Stimulated activated naive B cell treated with anti-CD40 and anti-IgM and Interleukin-4, amounts not matched to agents 10 μg/mL and 1 μg/mL and 100 μg/mL, for 72 hours (primary cell): ENCODE results near the gene IL12RB1.
"Not testable (repeated sequence)": the region's sequence is repeated elsewhere in the genome, so short reads cannot be mapped to it uniquely, and the experiment has no call there.

Experiments used
- ATAC-seq, 2 donors: fragments of 150-1000 bp; cut with Tn5 transposase; replicated peaks; 2 replicates each; pipeline ENCODE4 v1.10.0; 2021; ENCODE audit warnings: moderate library complexity in 1 of 2
- DNase-seq: peaks from one replicate; pipeline ENCODE4 v3.0.0; 2021
- H3K27ac Mint-ChIP-seq: one replicate; pipeline ENCODE4 v1.8.0; 2022; ENCODE audit warnings: mild to moderate bottlenecking, mixed read lengths
- H3K27me3 Mint-ChIP-seq, 2 donors: one replicate each; pipeline ENCODE4 v1.8.0; 2022; ENCODE audit warnings: mixed read lengths in 2 of 2
- H3K36me3 Mint-ChIP-seq, 2 donors: one replicate each; pipeline ENCODE4 v1.8.0; 2022; ENCODE audit warnings: mixed read lengths in 2 of 2, mild to moderate bottlenecking in 1 of 2
- H3K4me1 Mint-ChIP-seq, 2 donors: one replicate each; pipeline ENCODE4 v1.8.0; 2022; ENCODE audit warnings: mixed read lengths in 2 of 2, mild to moderate bottlenecking in 1 of 2
- H3K4me3 Mint-ChIP-seq, 2 donors: one replicate each; pipeline ENCODE4 v1.8.0; 2022; ENCODE audit warnings: mild to moderate bottlenecking in 2 of 2, mixed read lengths in 2 of 2, moderate library complexity in 1 of 2
- H3K9me3 Mint-ChIP-seq, 2 donors: one replicate each; pipeline ENCODE4 v1.8.0; 2022; ENCODE audit warnings: mixed read lengths in 2 of 2, mild to moderate bottlenecking in 1 of 2

Gene IL12RB1

DNA sequence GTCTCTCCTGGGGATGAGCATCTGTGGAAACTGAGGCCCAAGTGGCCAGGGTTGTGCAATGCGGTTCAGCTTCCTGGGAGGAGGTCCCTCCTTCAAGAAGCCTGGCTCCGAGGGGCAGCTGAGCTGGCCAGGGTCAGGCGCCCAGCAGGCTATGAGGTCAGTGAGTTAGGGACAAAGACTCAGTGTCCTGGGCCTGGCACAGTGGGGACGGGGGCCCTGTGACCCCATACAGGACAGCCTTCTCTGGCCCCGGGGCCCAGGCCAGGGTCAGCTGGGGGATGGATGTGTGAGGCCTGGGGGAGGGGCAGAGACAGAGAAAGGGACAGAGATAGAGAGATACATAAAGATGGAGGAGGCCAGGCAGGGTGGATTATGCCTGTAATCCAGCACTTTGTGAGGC, 3.0 kb upstream of the IL12RB1 start:
- Mint-ChIP-seq H3K27me3 (no peaks in the 10 kb centered on the region), H3K4me3 (peak overlapping the region in 1 of 2 donors; percentile 39), H3K9me3 (no peaks in the 10 kb centered on the region), H3K27ac (peak overlapping the region; percentile 96), H3K4me1 (peaks cover 41 to 58% of the 10 kb centered on the region in 2 donors), H3K36me3 (peaks cover 25 to 43% of the 10 kb centered on the region in 2 donors)
- DNase-seq (no peak), ATAC-seq (no peak)

GRCh38 chr19:18089096-18089541, 2.4 kb upstream of the IL12RB1 start:
- H3K27ac Mint-ChIP-seq = peak overlapping the region; percentile 96
- H3K4me3 Mint-ChIP-seq = peak overlapping the region; percentile 39 to 62
- H3K4me1 Mint-ChIP-seq = peaks cover 45 to 64% of the 10 kb centered on the region in 2 donors
- not testable (repeated sequence) for DNase-seq, H3K9me3 Mint-ChIP-seq, H3K27me3 Mint-ChIP-seq
- H3K36me3 Mint-ChIP-seq = peaks cover 29 to 42% of the 10 kb centered on the region in 2 donors
- ATAC-seq = peak; percentile 75 to 76

DNA sequence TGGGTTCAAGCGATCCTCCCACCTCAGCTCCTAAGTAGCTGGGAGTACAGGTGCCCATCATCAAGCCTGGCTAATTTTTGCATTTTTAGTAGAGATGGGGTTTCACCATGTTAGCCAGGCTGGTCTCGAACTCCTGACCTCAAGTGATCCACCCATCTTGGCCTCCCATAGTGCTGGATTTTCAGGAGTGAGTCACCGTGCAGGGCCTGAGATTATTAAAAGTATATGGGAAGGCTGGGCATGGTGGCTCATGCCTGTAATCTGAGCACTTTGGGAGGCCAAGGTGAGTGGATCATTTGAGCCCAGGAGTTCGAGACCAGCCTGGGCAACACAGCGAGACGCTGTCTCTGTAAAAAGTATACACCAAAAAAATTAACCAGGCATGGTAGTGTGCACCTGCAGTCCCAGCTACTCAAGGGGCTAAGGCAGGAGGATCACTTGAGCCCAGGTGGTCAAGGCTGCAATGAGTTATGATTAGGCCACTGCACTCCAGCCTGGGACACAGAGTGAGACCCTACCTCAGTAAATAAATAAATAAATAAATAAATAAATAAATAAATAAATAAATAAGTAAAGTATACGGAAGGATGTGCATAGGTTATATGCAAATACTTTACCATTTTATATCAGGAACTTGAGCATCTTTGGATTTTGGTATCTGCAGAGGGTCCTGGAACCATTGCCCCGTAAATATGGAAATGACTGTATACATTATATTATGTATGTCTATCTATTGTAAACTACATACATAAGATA, 854 bp downstream of the IL12RB1 start:
- Mint-ChIP-seq H3K36me3 (peaks cover 42 to 51% of the 10 kb centered on the region in 2 donors), H3K4me3 (no peak overlapping the region), H3K27ac (peak overlapping the region; percentile 95), H3K4me1 (peaks cover 37 to 57% of the 10 kb centered on the region in 2 donors), H3K27me3 (no peaks in the 10 kb centered on the region), H3K9me3 (peaks cover 8 to 9% of the 10 kb centered on the region in 2 donors)
- no peak for ATAC-seq
- DNase-seq = no peak

GRCh38 chr19:18083929-18084684, 2.6 kb downstream of the IL12RB1 start:
- peaks cover 8 to 9% of the 10 kb centered on the region in 2 donors for H3K9me3 Mint-ChIP-seq
- no peak overlapping the region for H3K27ac Mint-ChIP-seq
- no peak for DNase-seq
- ATAC-seq = no peak
- peaks cover 22 to 40% of the 10 kb centered on the region in 2 donors for H3K4me1 Mint-ChIP-seq
- H3K36me3 Mint-ChIP-seq = peaks cover 39 to 43% of the 10 kb centered on the region in 2 donors
- H3K4me3 Mint-ChIP-seq = no peak overlapping the region
- no peaks in the 10 kb centered on the region for H3K27me3 Mint-ChIP-seq

- H3K27me3 Mint-ChIP-seq = no peaks in the 10 kb centered on the region
- H3K27ac Mint-ChIP-seq = no peak overlapping the region
- no peak for DNase-seq
- ATAC-seq = no peak
- H3K36me3 Mint-ChIP-seq = peaks cover 30 to 46% of the 10 kb centered on the region in 2 donors
- no peaks in the 10 kb centered on the region for H3K4me1 Mint-ChIP-seq
- no peak overlapping the region for H3K4me3 Mint-ChIP-seq
- H3K9me3 Mint-ChIP-seq = no peaks in the 10 kb centered on the region
Observed at GRCh38 chr19:18074192-18074591, 12.5 kb downstream of the IL12RB1 start.

- Mint-ChIP-seq H3K27me3 (no peaks in the 10 kb centered on the region), H3K9me3 (no peaks in the 10 kb centered on the region), H3K4me1 (no peaks in the 10 kb centered on the region), H3K4me3 (no peak overlapping the region), H3K36me3 (peaks cover 32 to 51% of the 10 kb centered on the region in 2 donors), H3K27ac (no peak overlapping the region)
- ATAC-seq (no peak), DNase-seq (no peak)
Observed at GRCh38 chr19:18073197-18073596, 13.5 kb downstream of the IL12RB1 start.

DNA sequence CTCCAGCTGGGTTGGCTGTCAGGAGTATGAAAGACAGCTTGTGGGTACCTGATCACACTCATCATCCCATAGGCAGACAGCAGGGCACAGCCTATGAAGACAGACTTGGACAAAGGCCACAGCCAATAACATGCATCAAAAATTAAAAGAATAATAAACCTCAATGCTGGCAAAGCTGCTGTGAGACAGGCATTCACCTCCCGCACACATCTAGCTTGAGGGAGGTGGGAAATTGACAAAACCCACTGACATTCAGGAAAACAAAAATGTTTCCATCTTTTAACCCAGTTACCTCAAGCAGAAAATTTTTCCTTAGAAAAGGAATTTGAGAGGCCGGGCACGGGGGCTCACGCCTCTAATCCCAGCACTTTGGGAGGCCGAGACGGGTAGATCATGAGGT, 14.4 kb downstream of the IL12RB1 start:
- no peaks in the 10 kb centered on the region for H3K27me3 Mint-ChIP-seq
- H3K9me3 Mint-ChIP-seq = no peaks in the 10 kb centered on the region
- H3K27ac Mint-ChIP-seq = no peak overlapping the region
- DNase-seq (no peak), ATAC-seq (no peak)
- no peak overlapping the region for H3K4me3 Mint-ChIP-seq
- no peaks in the 10 kb centered on the region for H3K4me1 Mint-ChIP-seq
- H3K36me3 Mint-ChIP-seq = peaks cover 32 to 46% of the 10 kb centered on the region in 2 donors

DNA sequence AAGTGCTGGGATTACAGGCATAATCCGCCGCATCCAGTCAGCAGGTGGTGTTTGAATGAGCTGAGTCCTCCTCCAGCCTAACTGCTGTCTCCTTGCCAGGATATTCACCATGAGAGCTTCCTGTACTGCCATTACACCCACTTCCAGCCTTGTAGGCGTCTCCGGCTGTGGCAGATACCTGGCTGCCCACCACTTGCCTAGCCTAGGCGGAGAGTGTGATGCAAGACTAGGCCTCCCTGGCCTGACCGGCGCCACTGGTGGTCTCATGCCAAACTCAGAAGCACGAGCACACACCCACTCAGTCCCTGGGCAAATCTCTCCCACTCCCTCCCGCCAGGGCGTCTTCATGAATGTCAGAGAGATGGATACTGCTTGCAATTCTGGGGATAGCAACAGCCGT, 16.6 kb downstream of the IL12RB1 start:
- ATAC-seq (no peak), DNase-seq (no peak)
- Mint-ChIP-seq H3K27me3 (no peaks in the 10 kb centered on the region), H3K9me3 (no peaks in the 10 kb centered on the region), H3K27ac (no peak overlapping the region), H3K36me3 (peaks cover 28 to 43% of the 10 kb centered on the region in 2 donors), H3K4me3 (no peak overlapping the region), H3K4me1 (no peaks in the 10 kb centered on the region)

DNA sequence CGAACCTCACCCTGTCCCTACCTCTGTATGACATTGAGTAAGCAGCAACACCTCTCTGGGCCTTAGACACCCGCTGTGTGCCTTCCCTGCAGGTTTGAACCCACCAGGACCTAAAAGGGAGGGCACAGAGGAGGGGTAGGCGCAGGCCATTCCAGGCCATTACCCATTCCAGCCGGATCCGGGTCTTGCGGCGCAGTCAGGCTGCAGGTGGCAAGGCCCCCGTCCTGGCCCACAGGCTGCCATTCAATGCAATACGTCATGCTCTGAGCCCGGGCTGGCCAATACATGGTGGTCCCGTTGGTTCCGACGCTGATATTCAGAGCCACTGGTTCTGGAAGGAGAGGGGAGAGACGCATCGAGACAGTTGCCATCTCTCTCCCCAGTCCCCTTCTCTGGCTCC, 17.4 kb downstream of the IL12RB1 start:
- H3K27ac Mint-ChIP-seq = no peak overlapping the region

DNA sequence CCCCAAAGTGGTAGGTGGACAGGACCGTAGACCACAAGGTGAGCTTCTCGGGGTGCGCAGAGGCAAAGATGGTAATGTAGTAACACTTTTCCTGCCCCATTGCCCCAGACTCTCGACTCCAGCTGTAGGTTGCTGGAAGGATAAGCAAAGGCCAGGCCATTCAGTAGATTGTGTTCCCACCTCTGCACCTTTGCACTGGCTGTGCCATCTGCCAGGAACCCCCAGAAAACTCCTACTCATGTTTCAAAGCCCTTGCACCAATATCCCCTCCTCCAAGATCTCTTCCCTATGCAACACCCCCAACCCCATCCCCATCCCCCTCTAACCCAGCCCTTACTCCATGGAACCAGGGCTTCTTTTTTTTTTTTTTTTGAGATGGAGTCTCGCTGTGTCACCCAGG, 18.3 kb downstream of the IL12RB1 start:
- ATAC-seq = no peak
- Mint-ChIP-seq H3K27ac (peak overlapping the region; percentile 37), H3K4me1 (peaks cover 1 to 3% of the 10 kb centered on the region in 2 donors), H3K4me3 (no peak overlapping the region), H3K9me3 (no peaks in the 10 kb centered on the region), H3K27me3 (no peaks in the 10 kb centered on the region), H3K36me3 (peaks cover 29 to 43% of the 10 kb centered on the region in 2 donors)
- no peak for DNase-seq

More for the DNA sequence above, 17.4 kb downstream of the IL12RB1 start:
- Mint-ChIP-seq H3K9me3 (no peaks in the 10 kb centered on the region), H3K27me3 (no peaks in the 10 kb centered on the region), H3K4me1 (no peaks in the 10 kb centered on the region), H3K36me3 (peaks cover 29 to 47% of the 10 kb centered on the region in 2 donors), H3K4me3 (no peak overlapping the region)
- DNase-seq (no peak), ATAC-seq (no peak)

DNA sequence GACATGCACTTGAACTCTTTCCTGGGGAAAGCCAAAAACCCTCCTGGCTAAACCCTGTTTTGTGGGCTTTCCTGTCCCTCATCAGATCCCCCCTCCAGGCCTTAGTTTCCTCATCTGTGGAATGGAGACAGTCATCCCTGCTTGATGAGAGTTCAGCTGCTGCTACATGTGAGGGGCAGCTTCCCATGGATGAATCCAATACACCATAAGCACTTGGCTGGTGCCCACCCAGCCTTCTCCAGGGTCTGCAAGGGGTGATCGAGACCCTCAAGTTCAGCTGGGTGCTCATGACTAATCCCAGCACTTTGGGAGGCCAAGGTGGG, 21.6 kb downstream of the IL12RB1 start:
- H3K4me3 Mint-ChIP-seq = no peak overlapping the region
- peaks cover 28 to 45% of the 10 kb centered on the region in 2 donors for H3K36me3 Mint-ChIP-seq
- H3K27me3 Mint-ChIP-seq = no peaks in the 10 kb centered on the region
- no peak for DNase-seq
- H3K27ac Mint-ChIP-seq = no peak overlapping the region
- H3K9me3 Mint-ChIP-seq = no peaks in the 10 kb centered on the region
- H3K4me1 Mint-ChIP-seq = peaks cover 3 to 12% of the 10 kb centered on the region in 2 donors
- no peak for ATAC-seq

- no peaks in the 10 kb centered on the region for H3K27me3 Mint-ChIP-seq
- no peak overlapping the region for H3K27ac Mint-ChIP-seq
- H3K4me3 Mint-ChIP-seq = no peak overlapping the region
- peaks cover 5 to 17% of the 10 kb centered on the region in 2 donors for H3K4me1 Mint-ChIP-seq
- H3K9me3 Mint-ChIP-seq = no peaks in the 10 kb centered on the region
- DNase-seq (no peak), ATAC-seq (no peak)
- H3K36me3 Mint-ChIP-seq = peaks cover 33 to 46% of the 10 kb centered on the region in 2 donors
Observed at GRCh38 chr19:18063463-18063862, 23.3 kb downstream of the IL12RB1 start.

DNA sequence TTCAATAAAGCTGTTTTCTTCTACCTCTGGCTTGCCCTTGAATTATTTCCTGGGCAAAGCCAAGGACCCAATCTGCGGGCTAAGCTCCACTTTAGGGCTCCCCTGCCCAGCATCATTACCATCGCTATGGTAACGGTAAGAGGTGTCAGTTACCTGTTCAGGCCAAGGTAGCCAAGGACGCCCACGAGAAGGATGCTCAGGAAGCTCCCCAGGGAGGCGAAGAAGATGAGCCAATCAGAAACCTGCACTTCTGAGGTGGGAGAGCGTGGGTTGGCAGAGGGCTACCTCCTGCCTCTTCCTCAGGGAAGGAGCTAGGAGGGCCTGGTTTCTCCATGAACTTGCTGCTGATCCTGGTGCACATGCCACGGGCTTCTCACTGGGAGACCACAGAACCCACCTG, 24.7 kb downstream of the IL12RB1 start:
- H3K27me3 Mint-ChIP-seq = no peaks in the 10 kb centered on the region
- H3K9me3 Mint-ChIP-seq = no peaks in the 10 kb centered on the region
- ATAC-seq (no peak), DNase-seq (no peak)
- no peak overlapping the region for H3K4me3 Mint-ChIP-seq
- H3K36me3 Mint-ChIP-seq = peaks cover 33 to 46% of the 10 kb centered on the region in 2 donors
- H3K27ac Mint-ChIP-seq = no peak overlapping the region
- peaks cover 10 to 27% of the 10 kb centered on the region in 2 donors for H3K4me1 Mint-ChIP-seq

DNA sequence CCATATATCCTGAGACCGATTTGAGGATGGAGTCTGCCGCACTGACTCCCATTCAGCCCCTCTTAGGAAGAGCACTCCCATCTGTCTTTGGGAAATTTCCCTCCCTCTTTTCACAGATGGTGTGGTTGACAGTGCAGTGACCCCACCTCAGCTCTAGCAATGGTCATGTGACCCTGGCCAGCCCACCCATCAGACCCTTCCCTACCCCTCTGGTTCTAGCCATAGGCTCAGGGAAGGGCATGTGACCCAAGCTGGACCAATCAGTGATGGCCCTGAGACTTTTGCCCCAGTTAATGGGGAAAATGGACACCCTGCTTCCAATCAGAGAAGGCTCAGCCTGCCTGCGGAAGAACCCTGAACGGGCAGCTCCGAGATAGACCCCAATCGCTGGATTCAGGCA, 26.3 kb downstream of the IL12RB1 start:
- Mint-ChIP-seq H3K4me3 (no peak overlapping the region), H3K9me3 (no peaks in the 10 kb centered on the region), H3K27me3 (no peaks in the 10 kb centered on the region), H3K27ac (no peak overlapping the region), H3K36me3 (peaks cover 29 to 41% of the 10 kb centered on the region in 2 donors), H3K4me1 (peaks cover 12 to 27% of the 10 kb centered on the region in 2 donors)
- ATAC-seq (no peak), DNase-seq (no peak)

DNA sequence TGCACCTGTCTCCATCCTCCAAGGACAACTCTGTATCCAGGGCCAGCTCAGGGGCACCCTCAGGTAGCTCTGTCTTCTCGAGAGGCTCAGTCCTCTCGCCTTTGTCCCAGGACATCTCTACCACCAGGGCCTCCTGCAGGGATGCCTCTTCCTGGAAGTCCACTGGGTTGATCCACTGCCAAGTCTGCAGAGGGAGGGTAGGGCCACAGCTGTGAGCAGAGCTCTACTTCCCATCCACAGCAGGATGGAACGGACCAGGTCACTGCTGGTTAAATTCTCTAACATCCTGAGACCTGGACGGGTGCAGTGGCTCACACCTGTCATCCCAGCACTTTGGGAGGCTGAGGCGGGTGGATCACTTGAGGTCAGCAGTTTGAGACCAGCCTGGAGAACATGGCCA, 26.8 kb downstream of the IL12RB1 start:
- peaks cover 12 to 27% of the 10 kb centered on the region in 2 donors for H3K4me1 Mint-ChIP-seq
- H3K9me3 Mint-ChIP-seq = no peaks in the 10 kb centered on the region
- H3K36me3 Mint-ChIP-seq = peaks cover 24 to 36% of the 10 kb centered on the region in 2 donors
- no peaks in the 10 kb centered on the region for H3K27me3 Mint-ChIP-seq
- no peak overlapping the region for H3K27ac Mint-ChIP-seq
- ATAC-seq (no peak), DNase-seq (no peak)
- H3K4me3 Mint-ChIP-seq = peak overlapping the region in 1 of 2 donors; percentile 16
